Brain pericyte (primary cell): Measurements from ENCODE around the gene ZBTB47.

Experiments
- DNase-seq: peaks from one replicate; pipeline ENCODE4 v3.0.0-alpha.2; 2012; ENCODE audit warnings: low read depth, low spot score

Gene ZBTB47

GRCh38 chr3:42652611-42653302 is 740 bp upstream of the ZBTB47 start:
- DNase-seq, result no peak

DNA sequence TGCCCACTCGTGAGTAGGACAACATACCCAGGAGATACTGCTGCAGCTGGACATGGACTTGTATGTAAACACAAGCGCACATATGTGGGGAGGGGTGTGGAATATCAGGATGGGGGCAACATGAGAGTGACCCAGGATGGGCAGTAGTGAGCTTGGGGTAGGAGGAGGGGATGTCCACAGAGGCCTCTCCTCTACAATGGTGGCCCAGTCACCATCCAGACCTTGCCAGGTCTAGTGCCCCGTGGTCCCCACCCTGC is 266 bp upstream of the ZBTB47 start:
- DNase-seq, result no peak

DNA sequence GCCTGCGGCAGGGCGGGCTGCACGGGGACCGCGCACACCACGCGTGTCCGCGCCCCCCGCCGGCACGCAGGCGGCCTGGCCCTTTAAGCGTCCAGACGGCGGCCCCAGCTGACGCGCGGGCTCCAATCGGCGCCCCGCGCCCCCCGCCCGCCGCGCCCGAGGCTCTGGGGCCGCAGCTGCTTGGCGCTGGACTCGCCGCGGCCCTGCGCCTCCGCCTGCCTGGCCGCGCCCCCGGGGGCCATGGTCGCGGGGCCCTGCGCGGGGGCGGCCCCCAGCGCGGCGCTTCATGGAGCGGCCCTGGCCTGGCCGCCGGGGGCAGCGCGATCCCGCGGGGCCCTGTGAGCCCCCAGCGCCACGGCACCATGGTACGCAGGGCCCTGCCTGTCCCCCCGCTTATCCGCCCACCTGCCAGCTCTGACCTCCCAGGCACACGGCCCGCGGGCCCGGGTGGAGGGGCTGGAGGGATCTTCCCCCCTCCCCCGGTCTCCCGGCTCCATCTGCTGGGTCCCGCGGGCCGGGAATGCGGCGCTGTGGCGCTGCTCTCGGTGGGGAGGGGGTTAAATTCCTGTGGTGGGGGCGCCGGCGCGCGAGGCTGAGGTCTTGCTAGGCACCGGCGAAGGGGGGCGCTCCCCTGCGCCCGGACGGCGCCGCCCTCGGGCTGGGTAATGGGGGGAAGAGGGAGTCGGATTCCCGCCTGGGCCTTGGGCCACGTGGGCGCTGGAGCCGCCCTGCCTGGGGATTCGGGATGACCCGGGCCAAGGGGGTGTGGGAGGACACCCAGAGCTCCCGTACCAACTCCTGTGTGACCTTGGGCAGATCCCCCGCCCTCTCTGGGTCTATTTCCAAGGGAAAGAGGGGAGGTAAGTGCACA is 1.1 kb downstream of the ZBTB47 start:
- DNase-seq, result no peak

- no peak for DNase-seq
Observed at GRCh38 chr3:42655331-42655888, 1.9 kb downstream of the ZBTB47 start.

DNA sequence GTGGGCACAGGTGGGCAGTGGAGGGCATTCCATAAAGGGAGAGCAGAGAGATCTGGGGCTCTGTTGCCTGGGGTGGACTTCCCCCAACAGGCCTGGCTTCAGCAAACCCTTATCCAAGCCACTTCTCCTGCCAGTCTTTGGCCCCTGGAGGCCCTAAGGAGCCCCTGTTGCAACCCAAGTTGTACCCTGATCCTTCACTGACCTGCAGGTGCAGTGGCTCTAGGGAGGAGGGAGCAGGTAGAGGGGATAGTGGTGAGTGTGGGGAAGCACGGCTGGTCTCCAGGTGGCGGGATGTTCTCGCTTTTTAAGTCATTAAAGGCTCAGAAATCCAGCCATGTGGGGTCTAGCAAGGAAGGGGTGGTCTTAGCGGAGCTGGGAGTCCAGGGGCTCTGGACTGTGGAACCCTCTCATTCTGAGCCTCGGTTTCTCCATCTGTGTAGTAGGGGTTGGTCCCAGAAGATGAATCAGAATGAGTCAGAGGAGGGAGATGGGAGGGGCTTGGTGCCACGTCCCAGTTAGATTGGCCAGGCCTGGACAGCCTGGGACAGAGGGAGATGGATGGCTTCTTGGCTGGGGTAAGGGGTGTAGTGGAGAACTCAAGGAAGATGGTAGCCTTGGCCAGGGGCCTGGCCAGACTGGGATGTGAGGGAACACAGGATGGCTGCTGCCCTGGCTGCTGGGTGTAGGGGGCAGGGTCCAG is 2.6 kb downstream of the ZBTB47 start:
- DNase-seq, result no peak

DNA sequence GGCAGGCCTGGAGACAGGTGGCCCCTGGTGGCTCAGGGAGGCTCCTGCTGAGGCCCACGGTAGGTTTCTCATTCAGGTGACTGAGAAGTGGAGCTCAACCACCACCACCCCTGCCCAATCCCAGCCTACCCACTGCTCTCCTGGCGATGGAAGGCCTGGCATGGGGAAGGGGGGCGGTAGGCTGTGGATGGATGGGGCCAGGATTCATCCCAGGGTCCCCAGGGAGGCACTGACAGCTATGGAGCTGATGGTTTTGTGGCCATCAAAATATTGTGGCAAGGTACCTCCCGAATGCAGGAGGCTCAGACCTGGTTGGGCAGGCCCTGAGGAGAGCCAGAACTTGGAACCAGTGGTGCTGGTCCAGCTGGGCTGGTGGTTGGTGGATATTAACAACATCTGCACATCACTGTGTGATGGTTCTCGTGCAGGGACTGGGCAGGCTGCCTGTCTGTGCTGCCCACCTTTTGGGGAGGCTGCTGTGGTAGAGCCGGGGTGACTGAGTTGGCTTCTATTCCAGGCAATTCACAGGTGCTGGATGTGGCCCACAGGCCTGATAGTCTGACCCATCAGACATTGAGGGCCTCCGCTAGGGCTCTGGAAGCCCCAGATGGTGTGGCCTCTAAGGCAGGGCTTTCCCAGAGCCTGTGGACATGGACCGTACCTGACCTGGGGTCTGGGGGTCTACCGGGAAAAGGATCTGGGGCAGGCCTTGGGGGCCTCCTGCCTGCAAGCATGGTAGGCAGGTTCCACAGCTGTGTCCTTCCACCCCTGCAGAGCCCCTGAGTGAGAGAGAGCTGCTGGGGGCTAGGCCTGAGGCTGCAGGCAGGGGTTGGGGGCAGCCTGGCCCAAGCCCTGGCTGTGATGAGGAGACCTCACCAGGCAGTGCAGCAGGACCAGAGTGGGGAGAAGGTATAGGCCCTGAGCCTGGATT is 3.4 kb downstream of the ZBTB47 start:
- DNase-seq, result no peak

DNA sequence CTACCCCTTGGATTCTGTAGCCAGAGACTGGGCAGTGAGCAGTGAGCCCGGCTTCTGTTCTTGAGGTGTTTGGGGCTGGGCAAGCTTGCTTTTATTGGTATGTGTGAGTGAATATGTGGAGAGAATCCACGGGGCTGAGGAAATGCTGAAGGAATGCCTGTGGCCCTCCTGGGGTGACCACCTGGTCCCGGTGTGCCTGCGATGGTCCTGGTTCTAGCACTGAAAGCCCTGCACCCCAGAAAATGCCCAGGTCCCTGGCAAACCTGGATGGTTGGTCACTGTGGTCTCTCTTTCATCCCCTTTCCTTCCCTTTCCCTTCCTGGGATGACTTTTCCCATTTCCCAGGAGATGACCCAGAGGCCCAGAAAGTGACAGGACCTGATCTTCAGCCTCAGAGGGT is 4.2 kb downstream of the ZBTB47 start:
- no peak for DNase-seq

GRCh38 chr3:42658091-42658770 is 4.7 kb downstream of the ZBTB47 start:
- no peak for DNase-seq

- DNase-seq, result no peak
Observed at GRCh38 chr3:42658771-42659390, 5.4 kb downstream of the ZBTB47 start.

- DNase-seq, result no peak
Observed at GRCh38 chr3:42659451-42660130, 6.1 kb downstream of the ZBTB47 start.

DNA sequence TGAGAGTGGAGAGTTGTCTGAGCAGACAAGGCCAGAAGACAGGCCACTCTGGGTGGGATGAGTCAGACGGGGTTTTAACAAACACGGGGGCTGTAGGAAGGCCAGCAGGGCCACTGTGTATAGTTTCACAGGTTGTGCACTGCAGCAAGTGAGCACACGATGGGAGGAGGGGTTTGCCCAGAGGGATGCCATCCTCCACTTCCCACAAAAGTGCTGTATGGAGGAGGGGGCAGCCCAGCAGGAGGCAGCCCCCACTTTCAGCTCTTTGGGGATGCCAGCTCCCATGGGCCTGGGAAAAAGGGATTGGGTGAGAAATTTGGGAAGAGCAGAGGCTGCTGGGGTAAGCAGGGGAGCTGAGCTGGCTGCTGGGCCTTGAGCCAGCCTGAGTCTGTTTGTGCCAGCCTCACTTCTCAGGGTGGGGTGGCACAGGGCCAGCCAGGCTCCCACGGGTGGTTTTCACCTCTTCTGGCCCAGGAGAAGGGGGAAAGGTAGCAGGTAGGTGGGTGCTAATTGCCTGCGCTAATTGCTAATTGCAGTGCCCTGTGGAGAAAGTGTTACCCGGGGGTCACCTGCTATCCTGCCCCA is 6.7 kb downstream of the ZBTB47 start:
- no peak for DNase-seq

GRCh38 chr3:42660898-42661297 is 7.4 kb downstream of the ZBTB47 start:
- DNase-seq, result no peak

GRCh38 chr3:42661593-42662022 is 8.1 kb downstream of the ZBTB47 start:
- no peak for DNase-seq

DNA sequence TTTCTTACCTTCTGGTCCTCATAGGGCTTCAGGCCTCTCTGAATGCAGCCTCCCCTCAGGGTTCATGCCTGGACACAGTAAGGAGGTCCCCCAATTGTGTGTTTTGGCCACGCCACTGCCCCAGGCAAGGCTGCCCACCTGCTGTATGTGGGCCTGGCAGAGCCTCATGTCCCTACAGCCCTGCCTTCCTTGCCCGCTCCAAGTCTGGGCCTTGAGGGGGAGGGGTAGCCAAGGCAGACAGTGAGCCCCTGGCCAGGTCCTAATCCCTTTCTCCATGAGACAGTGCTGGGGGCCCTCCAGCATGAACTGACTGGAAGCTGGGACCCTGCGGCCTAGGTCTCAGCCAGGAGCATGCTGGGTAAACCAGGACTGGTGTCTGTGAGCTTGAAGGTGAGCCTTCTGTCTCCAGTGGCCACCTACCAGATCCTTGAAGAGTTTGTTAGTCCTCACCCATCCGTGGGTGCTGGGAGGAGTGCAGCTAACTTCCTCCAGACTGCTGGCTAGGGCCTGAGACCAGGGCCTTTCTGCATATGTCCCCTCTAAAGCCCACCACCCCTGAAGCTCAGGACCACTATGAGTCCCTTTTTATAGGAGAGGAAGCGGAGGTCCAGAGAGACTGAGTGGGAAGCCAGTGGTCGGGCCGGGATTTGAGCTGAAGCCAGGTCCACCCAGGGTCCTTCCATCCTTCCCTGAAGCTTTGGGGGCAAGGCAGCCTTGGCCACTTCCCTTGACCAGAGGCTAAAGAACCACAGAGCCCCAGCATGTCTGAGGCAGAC is 8.7 kb downstream of the ZBTB47 start:
- DNase-seq, result no peak

- no peak for DNase-seq
Observed at GRCh38 chr3:42662813-42663535, 9.5 kb downstream of the ZBTB47 start.

DNA sequence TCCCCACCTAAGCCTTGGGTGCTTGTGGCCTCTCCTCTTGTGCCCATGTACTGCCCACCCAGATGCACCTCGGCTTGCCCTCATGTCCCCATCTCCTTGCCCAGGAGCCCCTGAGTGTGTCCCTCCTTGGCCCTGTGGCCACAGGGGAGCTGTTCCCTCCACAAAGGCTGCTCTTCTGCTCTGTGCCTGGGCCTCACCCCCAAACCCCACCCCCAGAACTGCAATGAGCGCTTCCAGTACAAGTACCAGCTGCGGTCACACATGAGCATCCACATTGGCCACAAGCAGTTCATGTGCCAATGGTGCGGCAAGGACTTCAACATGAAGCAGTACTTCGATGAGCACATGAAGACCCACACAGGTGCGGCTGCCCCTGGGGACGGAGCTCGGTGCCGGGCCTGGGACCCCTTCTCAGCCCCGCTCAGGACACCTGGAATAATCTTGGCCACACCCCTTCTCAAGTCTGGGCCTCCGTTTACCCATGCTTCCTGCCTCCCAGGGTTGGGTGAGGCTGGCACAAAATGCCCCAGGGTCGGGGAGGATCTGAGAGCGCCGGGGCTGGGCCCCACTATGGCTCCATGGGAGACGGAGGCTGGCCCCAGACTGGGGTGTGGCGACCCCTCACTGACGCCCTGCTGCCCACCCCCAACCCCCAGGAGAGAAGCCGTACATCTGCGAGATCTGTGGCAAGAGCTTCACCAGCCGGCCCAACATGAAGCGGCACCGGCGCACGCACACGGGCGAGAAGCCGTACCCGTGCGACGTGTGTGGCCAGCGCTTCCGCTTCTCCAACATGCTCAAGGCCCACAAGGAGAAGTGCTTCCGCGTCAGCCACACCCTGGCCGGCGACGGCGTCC is 10.3 kb downstream of the ZBTB47 start:
- DNase-seq, result no peak

DNA sequence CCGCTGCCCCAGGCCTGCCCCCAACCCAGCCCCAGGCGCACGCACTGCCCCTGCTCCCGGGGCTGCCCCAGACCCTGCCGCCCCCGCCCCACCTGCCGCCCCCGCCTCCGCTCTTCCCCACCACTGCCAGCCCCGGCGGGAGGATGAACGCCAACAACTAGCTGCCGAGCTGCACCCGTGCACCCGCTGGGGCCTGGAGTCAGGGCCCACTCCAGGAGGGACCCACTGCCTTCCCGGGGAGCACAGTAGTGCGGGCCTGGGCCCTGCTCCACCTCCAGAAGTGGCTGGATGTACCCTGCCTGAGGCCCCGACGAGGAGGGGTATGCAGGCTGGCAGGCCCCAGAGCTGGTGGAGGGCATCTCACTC is 10.9 kb downstream of the ZBTB47 start:
- DNase-seq, result no peak
